CD14-positive monocyte (primary cell): ENCODE data around the gene KIF5B. TPM values are rescaled to one million over a fixed set of nuclear protein-coding genes. Genes with fewer than 3 reads are reported as not detected.

Source experiments
- DNase-seq, 3 donors: peaks; one replicate each; pipeline ENCODE4 v3.0.0-alpha.2; 2011 to 2022
- H2AFZ ChIP-seq: 2 replicates; pipeline ENCODE4 v1.6.0; 2012; ENCODE audit warnings: mild to moderate bottlenecking, low read depth, low read length, inconsistent platforms; ENCODE audit not compliant: insufficient read depth, poor library complexity, severe bottlenecking
- H3K27ac ChIP-seq, 2 donors: 1 replicate in 1 of 2; 2 replicates in 1 of 2; pipeline ENCODE4 v1.5.1; 2012 to 2013; ENCODE audit warnings: low read length in 2 of 2, control low read depth in 1 of 2, inconsistent platforms in 1 of 2, low read depth in 1 of 2, mild to moderate bottlenecking in 1 of 2
- H3K27me3 ChIP-seq, 2 donors: one replicate each; pipeline versions ENCODE4 v1.6.0 to v1.6.1; 2011 to 2013; ENCODE audit warnings: low read length in 2 of 2; ENCODE audit not compliant: control insufficient read depth in 2 of 2, insufficient read depth in 2 of 2
- H3K36me3 ChIP-seq, 2 donors: replicated peaks in 1 of 2; 1 replicate in 1 of 2; 2 replicates in 1 of 2; pipeline versions ENCODE4 v1.5.1 to v1.6.1; 2012 to 2013; ENCODE audit warnings: low read length in 2 of 2, control low read depth in 1 of 2, inconsistent platforms in 1 of 2, mild to moderate bottlenecking in 1 of 2; ENCODE audit not compliant: insufficient read depth in 2 of 2, control insufficient read depth in 1 of 2
- H3K4me1 ChIP-seq, 2 donors: 1 replicate in 1 of 2; 2 replicates in 1 of 2; pipeline versions ENCODE4 v1.5.1 to v1.6.1; 2012 to 2013; ENCODE audit warnings: low read length in 2 of 2, control low read depth in 1 of 2, inconsistent platforms in 1 of 2, mild to moderate bottlenecking in 1 of 2, moderate library complexity in 1 of 2; ENCODE audit not compliant: insufficient read depth in 2 of 2, control insufficient read depth in 1 of 2
- H3K4me2 ChIP-seq: replicated peaks from 2 replicates; pipeline ENCODE3; 2012; ENCODE audit warnings: low read length, moderate library complexity, mild to moderate bottlenecking; ENCODE audit not compliant: poor library complexity, severe bottlenecking; ENCODE audit errors: extremely low read depth
- H3K4me3 ChIP-seq, 3 experiments: fragments of 200-600 bp in 1 of 3; sonication (generic) in 1 of 3; replicated peaks in 1 of 3; 1 replicate in 2 of 3; 2 replicates in 1 of 3; pipeline ENCODE4 v1.5.1; 2011 to 2013; ENCODE audit warnings: low read length in 3 of 3, mild to moderate bottlenecking in 3 of 3, control low read depth in 2 of 3, low read depth in 2 of 3, inconsistent platforms in 1 of 3, moderate library complexity in 1 of 3
- H3K79me2 ChIP-seq: 2 replicates; pipeline ENCODE4 v1.6.0; 2012; ENCODE audit warnings: mild to moderate bottlenecking, control low read depth, inconsistent platforms, low read length, moderate library complexity; ENCODE audit not compliant: insufficient read depth
- H3K9ac ChIP-seq: 2 replicates; pipeline ENCODE4 v1.6.0; 2017; ENCODE audit warnings: low read length, mild to moderate bottlenecking; ENCODE audit not compliant: insufficient read depth, poor library complexity, severe bottlenecking
- H3K9me3 ChIP-seq, 2 donors: replicated peaks in 1 of 2; 1 replicate in 1 of 2; 2 replicates in 1 of 2; pipeline versions ENCODE4 v1.5.1 to v1.6.1; 2012 to 2013; ENCODE audit warnings: low read length in 2 of 2, control low read depth in 1 of 2; ENCODE audit not compliant: control insufficient read depth in 1 of 2, insufficient read depth in 1 of 2
- H4K20me1 ChIP-seq: 2 replicates; pipeline ENCODE4 v1.6.0; 2012; ENCODE audit warnings: mild to moderate bottlenecking, low read length, control low read depth, moderate library complexity; ENCODE audit not compliant: insufficient read depth
- H3K27ac Mint-ChIP-seq, 7 donors: one replicate each; pipeline ENCODE4 v1.8.0; 2020; ENCODE audit warnings: mild to moderate bottlenecking in 7 of 7, mixed read lengths in 7 of 7, moderate library complexity in 6 of 7, inconsistent platforms in 2 of 7
- H3K27me3 Mint-ChIP-seq, 3 donors: one replicate each; pipeline ENCODE4 v1.8.0; 2021 to 2022; ENCODE audit warnings: low read depth in 3 of 3, mild to moderate bottlenecking in 3 of 3, mixed read lengths in 3 of 3, moderate library complexity in 3 of 3, inconsistent platforms in 1 of 3
- H3K36me3 Mint-ChIP-seq, 2 donors: one replicate each; pipeline ENCODE4 v1.8.0; 2020; ENCODE audit warnings: mixed read lengths in 2 of 2, inconsistent platforms in 1 of 2, mild to moderate bottlenecking in 1 of 2
- H3K4me1 Mint-ChIP-seq: one replicate; pipeline ENCODE4 v1.8.0; 2020; ENCODE audit warnings: mild to moderate bottlenecking, mixed read lengths
- H3K4me3 Mint-ChIP-seq, 2 donors: one replicate each; pipeline ENCODE4 v1.8.0; 2020; ENCODE audit warnings: mild to moderate bottlenecking in 2 of 2, mixed read lengths in 2 of 2, moderate library complexity in 1 of 2
- H3K9me3 Mint-ChIP-seq, 7 donors: one replicate each; pipeline ENCODE4 v1.8.0; 2020 to 2022; ENCODE audit warnings: mixed read lengths in 7 of 7, mild to moderate bottlenecking in 6 of 7, moderate library complexity in 6 of 7, inconsistent platforms in 2 of 7
- WGBS: methylation state at CpG from one replicate; pipeline ENCODE4 v1.1.5; 2013; ENCODE audit warnings: missing lambda C conversion rate; ENCODE audit not compliant: insufficient coverage; 5-methylcytosine and 5-hydroxymethylcytosine counted together
- intact Hi-C, 2 donors: fragments of 100-400 bp; cut with micrococcal nuclease; formaldehyde crosslinking; loops; one replicate each; pipeline versions ENCODE4 v1.15.0 to v1.15.1; 2023
- polyA plus RNA-seq, 3 donors: library from polyadenylated mRNA; depleted of rRNA in 1 of 3; unstranded in 2 of 3; stranded (reverse) in 1 of 3; fragments of 300-500 nt in 2 of 3; fragments of >200 nt in 1 of 3; fragmentation: Illumina TruSeq in 2 of 3; gene quantifications; 1 replicate in 2 of 3; 2 replicates in 1 of 3; pipeline ENCODE4 v1.2.3, GENCODE V29; 2012 to 2021
- TF ChIP-seq, protein P1 (sequence below): fragments of 200-600 bp; IDR thresholded peaks from one replicate; pipeline ENCODE4 v1.8.0; 2022; ENCODE audit warnings: antibody characterized with exemption, mild to moderate bottlenecking

Gene KIF5B
- polyA plus RNA-seq, 3 donors, result 15.2 to 32.9 (median 18.9) TPM

DNA sequence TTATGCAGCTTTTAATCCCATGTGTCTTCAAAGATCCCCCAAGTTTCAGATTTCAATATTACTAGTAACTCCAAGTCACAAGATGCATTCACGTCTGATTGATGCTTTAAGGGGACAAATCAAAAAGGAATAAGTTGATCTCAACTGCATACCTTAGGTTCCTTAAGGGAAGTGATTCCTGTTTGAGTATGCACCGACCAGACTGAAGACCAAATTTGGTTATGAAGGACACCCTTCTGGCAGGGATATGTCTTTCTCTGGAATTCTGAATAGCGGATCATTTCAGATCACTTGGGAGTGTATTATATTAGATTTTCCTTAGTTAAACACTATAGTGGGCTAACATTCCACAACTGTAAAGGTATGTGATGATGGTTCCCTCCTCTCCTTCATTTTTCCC is 4.3 kb downstream of the KIF5B start:
- Mint-ChIP-seq H3K4me3 (peak overlapping the region in 1 of 2 donors; percentile 46), H3K9me3 (peaks cover 0 to 2% (median 0%) of the 10 kb centered on the region in 7 donors), H3K36me3 (peaks cover 14 to 19% of the 10 kb centered on the region in 2 donors), H3K4me1 (peaks cover 72% of the 10 kb centered on the region), H3K27me3 (peaks cover 0 to 1% (median 0%) of the 10 kb centered on the region in 3 donors), H3K27ac (peak overlapping the region in 1 of 7 donors; percentile 69)
- Histone ChIP-seq H2AFZ (no peak overlapping the region), H3K36me3 (peaks cover 10 to 20% of the 10 kb centered on the region in 2 donors), H3K4me1 (peaks cover 39 to 54% of the 10 kb centered on the region in 2 donors), H3K27ac (peak overlapping the region in 1 of 2 donors; percentile 46), H3K4me2 (peak overlapping the region; percentile 39), H3K9ac (no peak overlapping the region), H4K20me1 (peaks cover 85% of the 10 kb centered on the region), H3K4me3 (peak overlapping the region in 1 of 3 experiments; percentile 28), H3K9me3 (no peaks in the 10 kb centered on the region), H3K79me2 (peaks cover 99% of the 10 kb centered on the region), H3K27me3 (no peaks in the 10 kb centered on the region)
- TF ChIP-seq, protein P1, sequence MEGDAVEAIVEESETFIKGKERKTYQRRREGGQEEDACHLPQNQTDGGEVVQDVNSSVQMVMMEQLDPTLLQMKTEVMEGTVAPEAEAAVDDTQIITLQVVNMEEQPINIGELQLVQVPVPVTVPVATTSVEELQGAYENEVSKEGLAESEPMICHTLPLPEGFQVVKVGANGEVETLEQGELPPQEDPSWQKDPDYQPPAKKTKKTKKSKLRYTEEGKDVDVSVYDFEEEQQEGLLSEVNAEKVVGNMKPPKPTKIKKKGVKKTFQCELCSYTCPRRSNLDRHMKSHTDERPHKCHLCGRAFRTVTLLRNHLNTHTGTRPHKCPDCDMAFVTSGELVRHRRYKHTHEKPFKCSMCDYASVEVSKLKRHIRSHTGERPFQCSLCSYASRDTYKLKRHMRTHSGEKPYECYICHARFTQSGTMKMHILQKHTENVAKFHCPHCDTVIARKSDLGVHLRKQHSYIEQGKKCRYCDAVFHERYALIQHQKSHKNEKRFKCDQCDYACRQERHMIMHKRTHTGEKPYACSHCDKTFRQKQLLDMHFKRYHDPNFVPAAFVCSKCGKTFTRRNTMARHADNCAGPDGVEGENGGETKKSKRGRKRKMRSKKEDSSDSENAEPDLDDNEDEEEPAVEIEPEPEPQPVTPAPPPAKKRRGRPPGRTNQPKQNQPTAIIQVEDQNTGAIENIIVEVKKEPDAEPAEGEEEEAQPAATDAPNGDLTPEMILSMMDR, result no peak
- DNase-seq, result no peak
- intact Hi-C loops, result loop anchor here (10.0 kb wide), 3 partner anchors 153 to 323 kb away; partner anchors contain the start of gene EPC1 (in 1 of the 2)
- no CpG with 5 or more reads among the region's 3 CpGs for WGBS

DNA sequence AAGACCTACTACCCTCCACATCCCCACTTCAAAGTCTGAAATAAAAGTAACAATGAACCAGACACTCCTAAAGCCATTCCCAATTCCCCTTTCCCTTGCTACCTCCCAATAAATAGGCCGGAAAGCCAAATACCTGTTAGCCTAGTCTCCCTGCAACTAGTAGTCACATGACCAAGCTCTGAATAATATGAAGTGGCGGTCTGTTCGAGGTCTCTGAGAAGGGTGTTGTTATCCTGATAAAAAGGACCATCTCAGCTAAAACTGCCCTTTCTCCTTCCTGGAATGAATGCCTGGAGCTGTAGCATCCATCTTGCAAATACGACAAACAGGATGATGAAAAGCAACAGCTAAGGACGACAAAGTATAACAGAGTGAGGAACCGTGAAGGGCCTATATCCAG is 6.0 kb downstream of the KIF5B start:
- intact Hi-C loops, result loop anchor here (10.0 kb wide), 3 partner anchors 155 to 325 kb away; partner anchors contain the start of gene EPC1 (in 1 of the 2)
- peak overlapping the region in 4 of 7 donors; percentile 4 to 77 (median 38) for H3K27ac Mint-ChIP-seq
- H3K4me2 ChIP-seq, result no peak overlapping the region
- peaks cover 43 to 56% of the 10 kb centered on the region in 2 donors for H3K4me1 ChIP-seq
- peaks cover 100% of the 10 kb centered on the region for H3K79me2 ChIP-seq
- H3K9ac ChIP-seq, result no peak overlapping the region
- H3K9me3 ChIP-seq, result no peaks in the 10 kb centered on the region
- no peak overlapping the region for H3K4me3 Mint-ChIP-seq
- no peaks in the 10 kb centered on the region for H3K27me3 ChIP-seq
- WGBS, result no CpG with 5 or more reads among the region's 6 CpGs
- peaks cover 22 to 37% of the 10 kb centered on the region in 2 donors for H3K36me3 ChIP-seq
- peaks cover 77% of the 10 kb centered on the region for H3K4me1 Mint-ChIP-seq
- peak overlapping the region in 1 of 2 donors; percentile 26 for H3K27ac ChIP-seq
- TF ChIP-seq, protein P1, result no peak
- peaks cover 0 to 1% (median 0%) of the 10 kb centered on the region in 7 donors for H3K9me3 Mint-ChIP-seq
- H4K20me1 ChIP-seq, result peaks cover 100% of the 10 kb centered on the region
- peaks cover 25 to 33% of the 10 kb centered on the region in 2 donors for H3K36me3 Mint-ChIP-seq
- no peak for DNase-seq
- H3K27me3 Mint-ChIP-seq, result peaks cover 0 to 3% (median 0%) of the 10 kb centered on the region in 3 donors
- no peak overlapping the region for H3K4me3 ChIP-seq
- H2AFZ ChIP-seq, result no peak overlapping the region
